Measurements from ENCODE around the gene TTYH3.

Gene TTYH3

DNA sequence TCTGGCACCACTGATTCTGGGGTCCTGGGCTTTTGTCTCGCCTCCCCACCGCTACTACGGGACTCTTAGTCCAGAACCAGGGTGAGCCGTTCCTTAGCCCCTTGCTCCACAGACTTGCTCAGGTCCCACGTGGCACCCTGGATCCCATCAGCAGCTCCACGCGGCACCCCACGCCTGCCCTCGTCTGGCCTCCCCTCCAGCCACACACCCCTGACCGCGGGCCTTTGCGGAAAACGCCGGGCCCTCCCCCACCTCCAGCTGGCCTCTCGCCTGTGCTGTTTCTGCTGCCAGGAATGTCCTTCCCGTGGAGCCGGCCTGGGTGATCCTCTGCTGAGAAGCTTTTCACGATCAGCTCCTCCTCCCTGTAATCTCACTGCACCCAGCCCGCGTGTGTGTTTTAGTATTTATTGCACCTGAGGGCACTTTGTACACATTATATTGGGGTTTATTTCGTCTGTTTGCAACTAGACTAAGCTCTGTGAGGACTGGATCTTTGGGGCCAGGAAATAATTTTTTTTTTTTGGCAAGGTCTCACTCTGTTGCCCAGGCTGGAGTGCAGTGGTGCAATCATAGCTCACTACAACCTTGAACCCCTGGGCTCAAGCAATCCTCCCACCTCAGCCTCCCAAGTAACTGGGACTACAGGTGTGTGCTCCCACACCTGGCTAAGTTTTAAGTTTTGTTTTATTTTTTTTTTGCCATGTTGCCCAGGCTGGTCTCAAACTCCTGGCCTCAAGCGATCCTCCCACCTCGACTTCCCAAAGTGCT is 10.5 kb upstream of the TTYH3 start:
- Histone ChIP-seq H3K4me1 (ENCODE audit: low read depth, poor library complexity, severe bottlenecking) (peaks cover 3% of the 10 kb centered on the region), H3K4me3 (IDR thresholded peaks at IDR 0.05; ENCODE audit: insufficient read depth, low read depth, low read length) (no peak overlapping the region), H3K27me3 (ENCODE audit: insufficient read depth, low read depth) (peaks cover 25% of the 10 kb centered on the region; the same call in 1 of the 2 replicates), H3K4me2 (no peak overlapping the region), H3K36me3 (ENCODE audit: insufficient read depth) (no peaks in the 10 kb centered on the region), H3K27ac (no peak overlapping the region), H4K20me1 (ENCODE audit: insufficient read depth) (no peaks in the 10 kb centered on the region), H3K79me2 (ENCODE audit: insufficient read depth, low read depth) (no peaks in the 10 kb centered on the region), H3K9ac (no peak overlapping the region), H2AFZ (ENCODE audit: low read depth) (no peak overlapping the region)
- TF ChIP-seq, protein P1, sequence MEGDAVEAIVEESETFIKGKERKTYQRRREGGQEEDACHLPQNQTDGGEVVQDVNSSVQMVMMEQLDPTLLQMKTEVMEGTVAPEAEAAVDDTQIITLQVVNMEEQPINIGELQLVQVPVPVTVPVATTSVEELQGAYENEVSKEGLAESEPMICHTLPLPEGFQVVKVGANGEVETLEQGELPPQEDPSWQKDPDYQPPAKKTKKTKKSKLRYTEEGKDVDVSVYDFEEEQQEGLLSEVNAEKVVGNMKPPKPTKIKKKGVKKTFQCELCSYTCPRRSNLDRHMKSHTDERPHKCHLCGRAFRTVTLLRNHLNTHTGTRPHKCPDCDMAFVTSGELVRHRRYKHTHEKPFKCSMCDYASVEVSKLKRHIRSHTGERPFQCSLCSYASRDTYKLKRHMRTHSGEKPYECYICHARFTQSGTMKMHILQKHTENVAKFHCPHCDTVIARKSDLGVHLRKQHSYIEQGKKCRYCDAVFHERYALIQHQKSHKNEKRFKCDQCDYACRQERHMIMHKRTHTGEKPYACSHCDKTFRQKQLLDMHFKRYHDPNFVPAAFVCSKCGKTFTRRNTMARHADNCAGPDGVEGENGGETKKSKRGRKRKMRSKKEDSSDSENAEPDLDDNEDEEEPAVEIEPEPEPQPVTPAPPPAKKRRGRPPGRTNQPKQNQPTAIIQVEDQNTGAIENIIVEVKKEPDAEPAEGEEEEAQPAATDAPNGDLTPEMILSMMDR (conservative IDR thresholded peaks at IDR 0.05; ENCODE audit: low read depth, low read length), result no peak

- Histone ChIP-seq H3K9ac (no peak overlapping the region), H3K4me3 (IDR thresholded peaks at IDR 0.05; ENCODE audit: insufficient read depth, low read depth, low read length) (no peak overlapping the region), H3K4me1 (ENCODE audit: low read depth, poor library complexity, severe bottlenecking) (peaks cover 12% of the 10 kb centered on the region), H3K27ac (no peak overlapping the region), H3K27me3 (ENCODE audit: insufficient read depth, low read depth) (peaks cover 26% of the 10 kb centered on the region), H2AFZ (ENCODE audit: low read depth) (no peak overlapping the region), H3K4me2 (no peak overlapping the region), H3K79me2 (ENCODE audit: insufficient read depth, low read depth) (no peaks in the 10 kb centered on the region), H3K36me3 (ENCODE audit: insufficient read depth) (no peaks in the 10 kb centered on the region), H4K20me1 (ENCODE audit: insufficient read depth) (no peaks in the 10 kb centered on the region)
- TF ChIP-seq, protein P1 (conservative IDR thresholded peaks at IDR 0.05; ENCODE audit: low read depth, low read length), result no peak
Observed at GRCh38 chr7:2621948-2622640, 9.7 kb upstream of the TTYH3 start.

DNA sequence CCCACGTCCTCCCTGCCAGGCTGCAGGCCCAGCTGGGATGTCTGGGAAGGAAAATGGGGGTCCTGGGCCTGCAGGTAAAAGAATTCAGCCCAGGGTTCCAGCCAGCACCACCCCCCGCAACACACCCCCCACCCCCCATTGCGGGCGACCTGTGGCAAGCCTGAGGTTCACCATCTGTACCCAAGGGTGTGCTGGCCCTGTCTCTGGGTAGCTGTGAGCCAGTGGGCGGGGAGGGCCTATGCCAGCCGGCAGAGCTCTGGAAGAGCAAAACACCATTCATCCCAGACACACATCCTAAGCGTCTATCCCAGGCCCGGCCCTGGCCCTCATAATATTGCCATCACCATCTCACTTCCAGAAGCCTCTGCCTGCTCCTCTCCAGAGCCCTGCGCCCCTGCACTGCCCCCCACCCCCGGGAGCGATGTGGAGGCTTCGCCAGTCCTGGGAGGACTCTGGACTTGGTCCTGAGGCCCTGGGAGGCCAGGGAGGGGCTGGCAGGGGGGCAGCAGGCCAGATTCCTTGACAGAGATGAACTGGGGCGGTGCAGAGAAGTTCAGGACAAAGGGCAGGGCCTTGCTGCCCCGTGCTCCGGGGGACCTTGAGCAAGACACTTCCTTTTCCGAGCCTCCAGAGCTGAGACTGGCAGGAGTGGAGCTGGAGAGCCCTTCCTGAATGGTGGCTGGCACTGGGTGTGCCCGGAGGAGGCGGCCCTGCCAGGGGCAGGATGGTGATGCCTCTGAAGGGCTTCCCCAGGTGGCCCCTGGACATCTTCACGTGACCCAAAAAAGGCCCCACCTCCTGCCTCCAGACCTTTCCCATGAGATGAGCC is 8.7 kb upstream of the TTYH3 start:
- no peaks in the 10 kb centered on the region for H3K36me3 ChIP-seq (ENCODE audit: insufficient read depth)
- peaks cover 35% of the 10 kb centered on the region for H3K27me3 ChIP-seq (ENCODE audit: insufficient read depth, low read depth)
- no peak overlapping the region for H3K4me3 ChIP-seq (IDR thresholded peaks at IDR 0.05; ENCODE audit: insufficient read depth, low read depth, low read length)
- H2AFZ ChIP-seq (ENCODE audit: low read depth), result no peak overlapping the region
- no peak overlapping the region for H3K4me2 ChIP-seq
- H3K4me1 ChIP-seq (ENCODE audit: low read depth, poor library complexity, severe bottlenecking), result peaks cover 12% of the 10 kb centered on the region
- H3K27ac ChIP-seq, result no peak overlapping the region
- no peaks in the 10 kb centered on the region for H4K20me1 ChIP-seq (ENCODE audit: insufficient read depth)
- TF ChIP-seq, protein P1 (conservative IDR thresholded peaks at IDR 0.05; ENCODE audit: low read depth, low read length), result no peak
- no peak overlapping the region for H3K9ac ChIP-seq
- no peaks in the 10 kb centered on the region for H3K79me2 ChIP-seq (ENCODE audit: insufficient read depth, low read depth)

DNA sequence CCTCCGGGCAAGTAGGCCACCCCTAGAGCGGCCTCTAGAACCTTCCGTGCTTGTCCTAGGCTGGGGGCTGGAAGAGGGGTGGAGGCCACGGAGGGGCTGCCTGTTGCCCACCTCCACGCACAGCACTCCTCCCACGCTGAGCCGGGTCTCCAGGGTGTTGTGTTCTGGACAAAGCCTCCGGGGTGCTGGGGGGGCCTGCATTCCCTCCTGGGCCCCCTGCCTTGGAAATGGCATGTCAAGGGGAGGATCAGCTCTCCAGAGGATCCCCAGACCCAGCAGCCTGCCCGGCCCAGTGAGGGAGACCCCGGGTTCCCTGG is 8.1 kb upstream of the TTYH3 start:
- Histone ChIP-seq H4K20me1 (ENCODE audit: insufficient read depth) (no peaks in the 10 kb centered on the region), H3K27ac (no peak overlapping the region), H3K36me3 (ENCODE audit: insufficient read depth) (no peaks in the 10 kb centered on the region), H2AFZ (ENCODE audit: low read depth) (no peak overlapping the region), H3K9ac (no peak overlapping the region), H3K79me2 (ENCODE audit: insufficient read depth, low read depth) (no peaks in the 10 kb centered on the region), H3K4me2 (no peak overlapping the region), H3K4me1 (ENCODE audit: low read depth, poor library complexity, severe bottlenecking) (peaks cover 12% of the 10 kb centered on the region), H3K27me3 (ENCODE audit: insufficient read depth, low read depth) (peaks cover 40% of the 10 kb centered on the region), H3K4me3 (IDR thresholded peaks at IDR 0.05; ENCODE audit: insufficient read depth, low read depth, low read length) (no peak overlapping the region)
- TF ChIP-seq, protein P1 (conservative IDR thresholded peaks at IDR 0.05; ENCODE audit: low read depth, low read length), result no peak
